OCI-LY1 (cell line): Measurements from ENCODE around the gene CTNNA2.

Experiments
- H2AFZ ChIP-seq: fragments of 200-600 bp; sonication (generic), shearing (Covaris generic); 2 replicates; pipeline ENCODE4 v1.6.0; 2014; ENCODE audit warnings: antibody characterized with exemption, mild to moderate bottlenecking, low read length
- H3F3A ChIP-seq: fragments of 200-600 bp; sonication (generic), shearing (Covaris generic); 2 replicates; pipeline ENCODE4 v1.6.0; 2014; ENCODE audit warnings: mild to moderate bottlenecking, antibody characterized with exemption, low read length, moderate library complexity; ENCODE audit not compliant: insufficient read depth
- H3K27ac ChIP-seq: fragments of 200-600 bp; sonication (generic); 2 replicates; pipeline ENCODE4 v1.5.1; 2014; ENCODE audit warnings: low read length, mixed run types, mild to moderate bottlenecking, low read depth; ENCODE audit not compliant: poor library complexity, severe bottlenecking
- H3K27me3 ChIP-seq: fragments of 200-600 bp; sonication (generic); 2 replicates; pipeline ENCODE4 v1.6.0; 2014; ENCODE audit warnings: antibody characterized with exemption, mild to moderate bottlenecking, low read length, moderate library complexity; ENCODE audit not compliant: insufficient read depth
- H3K36me3 ChIP-seq: fragments of 200-600 bp; sonication (generic); 2 replicates; pipeline ENCODE4 v1.6.1; 2014; ENCODE audit warnings: mild to moderate bottlenecking, antibody characterized with exemption, low read length, moderate library complexity, mixed read lengths; ENCODE audit not compliant: insufficient read depth
- H3K4me1 ChIP-seq: fragments of 200-600 bp; sonication (generic); 2 replicates; pipeline ENCODE4 v1.5.1; 2014; ENCODE audit warnings: mild to moderate bottlenecking, low read length, moderate library complexity; ENCODE audit not compliant: insufficient read depth, severe bottlenecking
- H3K4me2 ChIP-seq: fragments of 200-600 bp; sonication (generic), shearing (Covaris generic); 2 replicates; pipeline ENCODE4 v1.6.1; 2014; ENCODE audit warnings: low read length
- H3K4me3 ChIP-seq: fragments of 200-600 bp; sonication (generic); 2 replicates; pipeline ENCODE4 v1.5.1; 2014; ENCODE audit warnings: low read length, low read depth, mild to moderate bottlenecking, mixed read lengths; ENCODE audit not compliant: poor library complexity, severe bottlenecking
- H3K79me2 ChIP-seq: fragments of 200-600 bp; shearing (Covaris generic); 2 replicates; pipeline ENCODE4 v1.6.1; 2016; ENCODE audit warnings: mixed run types, low read length, mixed read lengths; ENCODE audit not compliant: insufficient read depth
- H3K9ac ChIP-seq: fragments of 200-600 bp; sonication (generic), shearing (Covaris generic); 2 replicates; pipeline ENCODE4 v1.6.1; 2014; ENCODE audit warnings: mild to moderate bottlenecking, low read length, mixed read lengths
- H3K9me2 ChIP-seq: fragments of 200-600 bp; sonication (generic), shearing (Covaris generic); 2 replicates; pipeline ENCODE4 v1.6.1; 2014; ENCODE audit warnings: low read depth, mild to moderate bottlenecking, low read length, mixed read lengths
- H3K9me3 ChIP-seq: fragments of 200-600 bp; shearing (Covaris generic); 2 replicates; pipeline ENCODE4 v1.6.1; 2014; ENCODE audit warnings: low read length, mixed read lengths
- H4K20me1 ChIP-seq: fragments of 200-600 bp; sonication (generic), shearing (Covaris generic); 2 replicates; pipeline ENCODE4 v1.6.0; 2016; ENCODE audit warnings: mild to moderate bottlenecking, low read length; ENCODE audit not compliant: insufficient read depth
- CTCF ChIP-seq: fragments of 200-600 bp; sonication (generic), shearing (Covaris generic); IDR thresholded peaks from 2 replicates; pipeline ENCODE4 v1.5.1; 2017; ENCODE audit warnings: mild to moderate bottlenecking, antibody characterized with exemption, low read length, moderate library complexity, mixed read lengths
- EZH2 ChIP-seq: fragments of 200-600 bp; sonication (generic), shearing (Covaris generic); IDR thresholded peaks from 2 replicates; pipeline ENCODE4 v1.8.0; 2017; ENCODE audit warnings: borderline replicate concordance, mixed run types, mild to moderate bottlenecking, antibody characterized with exemption, low read length, moderate library complexity, mixed read lengths

CTNNA2 gene

GRCh38 chr2:80303006-80303908 lies 790.4 kb downstream of the CTNNA2 start:
- H4K20me1 ChIP-seq = no peaks in the 10 kb centered on the region
- no peak overlapping the region for H3K4me3 ChIP-seq

GRCh38 chr2:80303909-80304837 lies 791.3 kb downstream of the CTNNA2 start, which contains the start of gene LRRTM1:
Gene LRRTM1, minus strand, starts transcription at chr2:80304752. Its CDS starts 933 bp downstream, at chr2:80303819.
- Histone ChIP-seq H3K27ac (no peak within 1 kb of the TSS), H3K36me3 (no peaks in the 10 kb centered on the region), H3K4me2 (no peak within 1 kb of the TSS), H3K27me3 (no peaks in the 10 kb centered on the region), H3F3A (no peaks in the 10 kb centered on the region), H3K79me2 (no peaks in the 10 kb centered on the region), H2AFZ (no peak within 1 kb of the TSS), H3K9me2 (no peaks in the 10 kb centered on the region), H4K20me1 (no peaks in the 10 kb centered on the region), H3K4me3 (no peak within 1 kb of the TSS), H3K4me1 (no peaks in the 10 kb centered on the region), H3K9ac (no peak within 1 kb of the TSS), H3K9me3 (no peaks in the 10 kb centered on the region)
- no peak for TF ChIP-seq CTCF
- TF ChIP-seq EZH2 = no peak

More at GRCh38 chr2:80303006-80303908, 790.4 kb downstream of the CTNNA2 start:
- TF ChIP-seq EZH2 = no peak
- TF ChIP-seq CTCF = no peak
- no peaks in the 10 kb centered on the region for H3K4me1 ChIP-seq
- H3K27me3 ChIP-seq = no peaks in the 10 kb centered on the region
- no peaks in the 10 kb centered on the region for H3K36me3 ChIP-seq
- H3F3A ChIP-seq = no peaks in the 10 kb centered on the region
- no peak overlapping the region for H3K4me2 ChIP-seq
- H2AFZ ChIP-seq = no peak overlapping the region
- H3K9me3 ChIP-seq = no peaks in the 10 kb centered on the region
- no peak overlapping the region for H3K9ac ChIP-seq
- H3K9me2 ChIP-seq = no peaks in the 10 kb centered on the region
- H3K79me2 ChIP-seq = no peaks in the 10 kb centered on the region
- no peak overlapping the region for H3K27ac ChIP-seq

- H3K9me2 ChIP-seq = no peaks in the 10 kb centered on the region
- peaks cover under 1% of the 10 kb centered on the region; the same call in 1 of the 2 replicates for H3K27me3 ChIP-seq
- no peak overlapping the region for H3K4me3 ChIP-seq
- no peaks in the 10 kb centered on the region for H4K20me1 ChIP-seq
- H3K36me3 ChIP-seq = no peaks in the 10 kb centered on the region
- no peak for TF ChIP-seq EZH2
- H3K79me2 ChIP-seq = no peaks in the 10 kb centered on the region
- H3F3A ChIP-seq = no peaks in the 10 kb centered on the region
- no peak overlapping the region for H3K27ac ChIP-seq
- no peak overlapping the region for H3K9ac ChIP-seq
- no peak overlapping the region for H2AFZ ChIP-seq
- no peaks in the 10 kb centered on the region for H3K4me1 ChIP-seq
- no peak overlapping the region for H3K4me2 ChIP-seq
- no peaks in the 10 kb centered on the region for H3K9me3 ChIP-seq
These were observed 798.5 kb downstream of the CTNNA2 start for GRCh38 chr2:80311304-80311703.
